NCI-H146 (cell line): Measurements from ENCODE around the gene ARL8B.
"Not testable (repeated sequence)": the region's sequence is repeated elsewhere in the genome, so short reads cannot be mapped to it uniquely, and the experiment has no call there.

Experiments
- DNase-seq: peaks from one replicate; lab custom pipeline; 2025; lab: John Stamatoyannopoulos, UW

The ARL8B gene

GRCh38 chr3:5112043-5112442, 10.0 kb upstream of the ARL8B start:
- DNase-seq: no peak

- not testable (repeated sequence) for DNase-seq
These were observed 8.4 kb upstream of the ARL8B start for GRCh38 chr3:5113726-5114125.

GRCh38 chr3:5115506-5116162, 6.5 kb upstream of the ARL8B start:
- DNase-seq: no peak

- DNase-seq: no peak
These were observed 5.6 kb upstream of the ARL8B start for GRCh38 chr3:5116538-5116937.

- DNase-seq: no peak
These were observed 1.6 kb upstream of the ARL8B start for GRCh38 chr3:5120446-5120845.

GRCh38 chr3:5122741-5123706, 932 bp downstream of the ARL8B start:
- DNase-seq: peak; percentile 27

- DNase-seq: no peak
These were observed 1.8 kb downstream of the ARL8B start for GRCh38 chr3:5123937-5124336.

- DNase-seq: no peak
These were observed 4.5 kb downstream of the ARL8B start for GRCh38 chr3:5126586-5126985.

GRCh38 chr3:5128849-5129248, 6.8 kb downstream of the ARL8B start:
- no peak for DNase-seq

- no peak for DNase-seq
These were observed 11.3 kb downstream of the ARL8B start for GRCh38 chr3:5133239-5134018.

- DNase-seq: no peak
These were observed 11.9 kb downstream of the ARL8B start for GRCh38 chr3:5134019-5134391.

- DNase-seq: no peak
These were observed 12.4 kb downstream of the ARL8B start for GRCh38 chr3:5134499-5134898.

GRCh38 chr3:5136211-5136918, 14.3 kb downstream of the ARL8B start:
- DNase-seq: no peak

GRCh38 chr3:5136919-5137429, 14.9 kb downstream of the ARL8B start:
- DNase-seq: no peak

GRCh38 chr3:5138214-5138981, 16.3 kb downstream of the ARL8B start:
- DNase-seq: no peak

- no peak for DNase-seq
These were observed 18.1 kb downstream of the ARL8B start for GRCh38 chr3:5140230-5140621.

GRCh38 chr3:5140839-5141238, 18.7 kb downstream of the ARL8B start:
- no peak for DNase-seq

- no peak for DNase-seq
These were observed 19.7 kb downstream of the ARL8B start for GRCh38 chr3:5141760-5142159.

- DNase-seq: no peak
These were observed 21.4 kb downstream of the ARL8B start for GRCh38 chr3:5143464-5143863.

GRCh38 chr3:5144316-5144994, 22.4 kb downstream of the ARL8B start:
- DNase-seq: no peak
